H7 (cell line): ENCODE data around the gene TAF11. TPM values are rescaled to one million over a fixed set of nuclear protein-coding genes. Genes with fewer than 3 reads are reported as not detected.
A peak's percentile ranks its signal among the peaks of the same experiment; 100 is the strongest.
"Not testable (repeated sequence)": the region's sequence is repeated elsewhere in the genome, so short reads cannot be mapped to it uniquely, and the experiment has no call there.

ENCODE experiments used
- DNase-seq: peaks from one replicate; pipeline ENCODE4 v3.0.0; 2012
- H3K27me3 ChIP-seq: 2 replicates; pipeline ENCODE4 v1.6.0; 2011; ENCODE audit warnings: mild to moderate bottlenecking, low read length; ENCODE audit not compliant: control insufficient read depth, insufficient read depth
- H3K36me3 ChIP-seq: replicated peaks from 2 replicates; pipeline ENCODE4 v1.5.1; 2011; ENCODE audit warnings: low read length; ENCODE audit not compliant: control insufficient read depth, insufficient read depth
- H3K4me3 ChIP-seq: 2 replicates; pipeline ENCODE4 v1.5.1; 2011; ENCODE audit warnings: low read depth, mild to moderate bottlenecking, control low read depth, low read length, moderate library complexity; ENCODE audit not compliant: insufficient read depth
- total RNA-seq: library from RNA; depleted of rRNA; stranded (reverse); fragments of >200 nt; shearing (Covaris generic); gene quantifications from 2 replicates; pipeline ENCODE4 v1.2.3, GENCODE V29; 2014

TAF11 gene
- total RNA-seq, 1 experiment from 2014 or later = 55.4 TPM

DNA sequence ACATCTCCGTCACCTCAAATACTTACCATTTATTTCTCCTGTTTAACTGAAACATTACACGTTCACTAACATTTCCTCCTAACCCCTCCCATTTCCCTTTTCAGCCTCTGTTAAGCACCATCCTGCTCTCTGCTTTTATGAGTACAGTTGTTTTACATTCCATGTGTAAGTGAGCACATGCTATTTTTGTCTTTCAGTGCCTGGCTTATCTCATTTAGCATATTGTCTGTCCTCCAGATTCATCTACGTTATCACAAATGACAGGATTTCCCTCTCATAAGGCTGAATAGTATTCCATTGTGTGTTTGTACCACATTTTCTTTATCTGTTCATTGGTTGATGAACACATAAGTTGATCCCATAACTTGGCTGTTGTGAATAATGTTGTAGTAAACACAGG is 22.7 kb downstream of the TAF11 start:
- DNase-seq = no peak
- Histone ChIP-seq H3K27me3 (no peaks in the 10 kb centered on the region), H3K36me3 (peaks cover 13% of the 10 kb centered on the region), H3K4me3 (no peak overlapping the region)

DNA sequence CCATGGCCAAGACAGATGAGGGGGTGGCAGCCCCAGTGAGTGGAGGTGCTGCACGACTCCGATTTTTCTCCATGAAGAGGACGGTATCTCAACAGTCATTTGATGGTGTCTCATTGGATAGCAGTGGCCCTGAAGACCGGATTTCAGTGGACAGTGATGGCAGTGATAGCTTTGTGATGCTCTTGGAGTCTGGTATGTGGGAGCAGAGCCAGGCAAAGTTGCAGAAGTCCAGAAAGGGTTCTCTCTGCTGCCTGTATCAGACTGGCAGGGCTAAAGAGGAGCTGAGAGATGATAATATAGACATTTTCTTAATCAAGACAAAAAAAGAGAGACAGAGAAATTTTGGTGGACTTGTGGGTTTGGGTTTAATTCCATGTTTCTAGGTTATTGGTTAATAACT is 23.8 kb downstream of the TAF11 start:
- Histone ChIP-seq H3K4me3 (no peak overlapping the region), H3K36me3 (peaks cover 18% of the 10 kb centered on the region), H3K27me3 (no peaks in the 10 kb centered on the region)
- no peak for DNase-seq

DNA sequence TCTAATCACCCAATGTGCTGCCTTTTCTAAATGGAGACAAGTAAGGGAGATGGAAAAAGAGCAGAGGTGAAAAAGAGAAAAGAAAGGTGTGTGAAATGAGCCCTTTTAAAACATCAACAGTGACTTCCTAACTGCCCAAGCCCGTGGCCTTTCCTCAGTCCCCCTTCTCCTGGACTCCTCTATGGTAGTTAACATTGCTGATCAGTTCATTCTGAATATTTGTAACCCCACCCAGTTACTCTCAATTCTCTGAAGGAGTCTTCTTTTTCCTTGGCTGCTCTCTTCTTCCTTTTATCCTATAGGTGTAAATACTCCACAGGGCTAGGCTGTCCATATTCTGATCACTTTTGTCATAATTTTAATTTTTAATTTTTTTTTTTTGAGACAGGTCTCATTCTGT is 27.1 kb downstream of the TAF11 start:
- DNase-seq = no peak
- Histone ChIP-seq H3K4me3 (no peak overlapping the region), H3K27me3 (no peaks in the 10 kb centered on the region), H3K36me3 (peaks cover 36% of the 10 kb centered on the region)

DNA sequence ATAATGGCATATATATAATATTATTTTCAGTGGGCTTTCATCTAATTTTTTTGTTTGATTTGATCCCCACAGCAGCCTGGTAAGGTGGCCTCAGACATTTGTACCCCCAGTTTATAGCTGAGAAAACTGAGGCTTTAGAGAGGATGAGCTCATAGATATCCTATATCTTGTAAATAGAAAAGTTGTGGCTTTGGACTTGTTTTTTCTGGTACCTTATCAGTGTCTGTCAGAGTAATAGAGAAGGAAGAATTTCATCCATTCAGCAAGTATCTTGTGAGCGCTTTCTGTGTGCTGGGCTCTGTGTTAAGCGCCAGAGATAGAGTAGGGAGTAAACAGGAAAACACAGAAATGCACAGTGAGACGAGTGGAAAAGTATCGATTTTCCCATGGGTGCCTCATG is 27.9 kb downstream of the TAF11 start:
- H3K4me3 ChIP-seq = no peak overlapping the region
- peaks cover 36% of the 10 kb centered on the region for H3K36me3 ChIP-seq
- H3K27me3 ChIP-seq = no peaks in the 10 kb centered on the region
- DNase-seq = no peak

DNA sequence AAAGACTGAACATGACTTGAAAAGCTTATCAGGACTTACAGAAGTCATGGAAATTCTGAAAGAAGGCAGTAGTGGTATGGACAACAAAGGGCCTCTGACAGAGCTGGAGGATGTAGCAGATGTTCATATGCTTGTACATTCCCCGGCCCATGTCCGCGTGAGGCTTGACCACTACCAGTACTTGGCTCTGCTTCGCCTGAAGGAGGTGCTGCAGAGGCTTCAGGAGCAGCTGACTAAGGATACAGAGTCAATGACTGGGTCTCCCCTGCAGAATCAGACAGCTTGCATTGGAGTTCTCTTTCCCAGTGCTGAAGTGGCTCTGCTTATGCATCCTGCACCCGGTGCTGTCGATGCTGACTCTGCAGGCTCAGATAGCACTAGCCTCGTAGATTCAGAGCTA is 29.2 kb downstream of the TAF11 start:
- peaks cover 36% of the 10 kb centered on the region for H3K36me3 ChIP-seq
- H3K27me3 ChIP-seq = no peaks in the 10 kb centered on the region
- H3K4me3 ChIP-seq = no peak overlapping the region
- DNase-seq = no peak

DNA sequence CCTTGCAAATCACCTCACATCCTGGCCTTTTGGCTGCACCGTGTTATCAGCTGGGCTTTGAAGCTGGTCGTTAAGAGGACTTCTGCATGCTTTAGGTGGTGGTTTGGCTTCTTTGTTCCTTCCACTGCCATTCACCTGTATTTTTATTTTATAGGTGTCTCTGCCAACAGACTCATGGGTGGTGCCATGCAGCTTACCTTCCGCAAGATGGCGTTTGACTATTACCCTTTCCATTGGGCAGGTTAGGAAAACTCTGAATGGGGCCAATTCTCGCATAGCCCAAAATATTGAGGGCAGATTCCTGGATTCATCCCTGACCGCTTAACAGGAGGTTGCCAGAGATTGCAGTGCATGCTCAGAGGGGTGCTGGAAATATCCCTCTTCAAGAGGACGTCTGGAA is 32.4 kb downstream of the TAF11 start:
- Histone ChIP-seq H3K4me3 (no peak overlapping the region), H3K36me3 (peaks cover 33% of the 10 kb centered on the region), H3K27me3 (no peaks in the 10 kb centered on the region)
- peak; percentile 27 for DNase-seq

- no peak for DNase-seq
- Histone ChIP-seq H3K27me3 (no peaks in the 10 kb centered on the region), H3K36me3 (peaks cover 15% of the 10 kb centered on the region), H3K4me3 (no peak overlapping the region)
Observed at GRCh38 chr6:34852406-34853085, 35.3 kb downstream of the TAF11 start.

- no peak for DNase-seq
- H3K27me3 ChIP-seq = no peaks in the 10 kb centered on the region
- H3K36me3 ChIP-seq = peaks cover 7% of the 10 kb centered on the region
- H3K4me3 ChIP-seq = no peak overlapping the region
Observed at GRCh38 chr6:34851361-34851760, 36.5 kb downstream of the TAF11 start.

DNA sequence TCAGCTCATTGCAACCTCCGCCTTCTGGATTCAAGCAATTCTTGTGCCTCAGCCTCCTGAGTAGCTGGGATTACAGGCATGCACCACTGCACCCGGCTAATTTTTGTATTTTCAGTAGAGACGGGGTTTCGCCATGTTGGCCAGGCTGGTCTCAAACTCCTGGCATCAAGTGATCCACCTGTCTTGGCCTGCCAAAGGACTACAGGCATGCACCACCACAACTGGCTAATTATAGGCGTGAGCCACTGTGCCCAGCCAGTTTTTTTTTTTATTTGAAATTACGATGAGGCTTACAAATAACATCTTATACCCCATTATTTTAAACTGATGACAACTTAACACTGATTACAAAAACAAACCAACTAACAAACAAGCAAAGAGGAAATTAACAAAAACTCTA is 38.8 kb downstream of the TAF11 start:
- not testable (repeated sequence) for H3K4me3 ChIP-seq, H3K36me3 ChIP-seq, DNase-seq, H3K27me3 ChIP-seq

GRCh38 chr6:34839666-34840352 is 48.0 kb downstream of the TAF11 start:
- DNase-seq = no peak
- peaks cover 10% of the 10 kb centered on the region for H3K36me3 ChIP-seq
- H3K4me3 ChIP-seq = no peak overlapping the region
- H3K27me3 ChIP-seq = no peaks in the 10 kb centered on the region

- H3K27me3 ChIP-seq = no peaks in the 10 kb centered on the region
- DNase-seq = no peak
- H3K4me3 ChIP-seq = no peak overlapping the region
- H3K36me3 ChIP-seq = peaks cover 16% of the 10 kb centered on the region
Observed at GRCh38 chr6:34837528-34837927, 50.3 kb downstream of the TAF11 start.

- Histone ChIP-seq H3K27me3 (no peaks in the 10 kb centered on the region), H3K4me3 (no peak overlapping the region), H3K36me3 (peaks cover 16% of the 10 kb centered on the region)
- no peak for DNase-seq
Observed at GRCh38 chr6:34836451-34836850, 51.4 kb downstream of the TAF11 start.

DNA sequence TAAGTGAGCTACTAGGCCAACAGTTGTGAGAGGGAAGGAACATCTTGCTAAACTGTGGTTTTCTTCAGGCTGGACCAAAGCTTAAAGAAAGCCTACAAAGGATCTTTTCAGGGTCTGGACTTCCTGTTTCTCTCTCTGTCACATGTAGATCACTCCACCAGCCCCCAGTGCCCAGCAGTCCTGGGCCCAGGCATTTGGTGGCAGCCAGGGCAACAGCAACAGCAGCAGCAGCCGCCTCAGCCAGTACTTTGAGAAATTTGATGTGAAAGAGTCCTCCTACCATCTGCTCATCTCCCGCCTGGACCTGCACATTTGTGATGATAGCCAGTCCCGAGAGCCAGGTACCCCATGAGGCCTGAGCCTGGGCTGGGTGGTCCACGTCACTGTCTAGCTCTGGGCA is 51.8 kb downstream of the TAF11 start:
- Histone ChIP-seq H3K27me3 (no peaks in the 10 kb centered on the region), H3K36me3 (peaks cover 16% of the 10 kb centered on the region), H3K4me3 (no peak overlapping the region)
- DNase-seq = no peak

- H3K27me3 ChIP-seq = no peaks in the 10 kb centered on the region
- no peak overlapping the region for H3K4me3 ChIP-seq
- peaks cover 16% of the 10 kb centered on the region for H3K36me3 ChIP-seq
- DNase-seq = no peak
Observed at GRCh38 chr6:34834789-34835518, 52.9 kb downstream of the TAF11 start.

DNA sequence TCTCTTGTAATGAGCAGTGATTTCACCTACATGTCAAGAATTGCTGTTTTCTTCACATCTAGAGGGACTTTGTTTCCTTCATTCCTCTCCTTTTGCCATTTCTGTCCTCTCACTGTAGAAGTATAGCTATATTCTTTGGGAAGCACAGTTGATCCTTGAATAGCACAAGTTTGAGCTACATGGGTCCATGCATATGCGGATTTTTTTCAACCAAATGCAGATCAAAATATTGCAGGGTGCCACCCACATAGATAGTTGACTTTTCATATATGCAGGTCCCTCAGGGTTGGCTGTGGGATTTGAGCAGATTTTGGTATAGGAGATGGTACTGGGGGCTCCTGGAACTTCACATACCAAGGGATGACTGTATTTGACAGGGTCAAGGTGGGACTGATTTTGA is 54.9 kb downstream of the TAF11 start:
- Histone ChIP-seq H3K36me3 (peaks cover 16% of the 10 kb centered on the region), H3K4me3 (no peak overlapping the region), H3K27me3 (no peaks in the 10 kb centered on the region)
- no peak for DNase-seq
